SU-DHL-6 (cell line): Measurements from ENCODE around the gene SYTL1.

Source experiments
- H2AFZ ChIP-seq: fragments of 200-600 bp; sonication (generic); 2 replicates; pipeline ENCODE4 v1.6.1; 2014; ENCODE audit warnings: low read depth, mild to moderate bottlenecking, moderate library complexity, mixed read lengths, antibody characterized with exemption, low read length; ENCODE audit not compliant: severe bottlenecking
- H3F3A ChIP-seq: fragments of 200-600 bp; shearing (Covaris generic); 2 replicates; pipeline ENCODE4 v1.6.0; 2016; ENCODE audit warnings: antibody characterized with exemption, mild to moderate bottlenecking; ENCODE audit not compliant: insufficient read depth
- H3K27ac ChIP-seq: fragments of 200-600 bp; sonication (generic); 2 replicates; pipeline ENCODE4 v1.5.1; 2016; ENCODE audit warnings: low read depth, mild to moderate bottlenecking, low read length, moderate library complexity, mixed read lengths
- H3K27me3 ChIP-seq: fragments of 200-600 bp; sonication (generic), shearing (Covaris generic); 2 replicates; pipeline ENCODE4 v1.6.0; 2014; ENCODE audit warnings: mild to moderate bottlenecking, low read length
- H3K36me3 ChIP-seq: fragments of 200-600 bp; sonication (generic); 2 replicates; pipeline ENCODE4 v1.6.1; 2014; ENCODE audit warnings: mild to moderate bottlenecking, low read length, mixed read lengths
- H3K4me2 ChIP-seq: fragments of 300-600, 200-600 bp; shearing (Covaris generic), sonication (generic); 2 replicates; pipeline ENCODE4 v1.6.0; 2014; ENCODE audit warnings: low read length, low read depth, mild to moderate bottlenecking; ENCODE audit not compliant: poor library complexity, severe bottlenecking
- H3K4me3 ChIP-seq: fragments of 200-600 bp; sonication (generic); 2 replicates; pipeline ENCODE4 v1.5.1; 2014; ENCODE audit warnings: antibody characterized with exemption, low read length, mild to moderate bottlenecking, mixed read lengths; ENCODE audit not compliant: insufficient read depth, poor library complexity, severe bottlenecking
- H3K79me2 ChIP-seq: fragments of 200-600 bp; sonication (generic); 2 replicates; pipeline ENCODE4 v1.6.1; 2014; ENCODE audit warnings: mild to moderate bottlenecking, low read length, moderate library complexity; ENCODE audit not compliant: insufficient read depth
- H3K9ac ChIP-seq: fragments of 200-600 bp; sonication (generic); 2 replicates; pipeline ENCODE4 v1.7.0; 2014; ENCODE audit warnings: mild to moderate bottlenecking, low read length
- H3K9me2 ChIP-seq: fragments of 200-600 bp; sonication (generic); replicated peaks from 2 replicates; pipeline ENCODE4 v1.6.1; 2014; ENCODE audit warnings: low read length; ENCODE audit not compliant: insufficient read depth
- H3K9me3 ChIP-seq: fragments of 200-600 bp; sonication (generic); 2 replicates; pipeline ENCODE4 v1.6.1; 2014; ENCODE audit warnings: low read length, mixed read lengths; ENCODE audit not compliant: insufficient read depth
- H4K20me1 ChIP-seq: fragments of 200-600 bp; sonication (generic); 2 replicates; pipeline ENCODE4 v1.6.1; 2014; ENCODE audit warnings: low read depth, mild to moderate bottlenecking, antibody characterized with exemption, low read length, moderate library complexity, mixed read lengths
- CTCF ChIP-seq: fragments of 200-600 bp; sonication (generic); IDR thresholded peaks from one replicate; pipeline ENCODE4 v1.5.1; 2017; ENCODE audit warnings: antibody characterized with exemption, mild to moderate bottlenecking, low read length, moderate library complexity; ENCODE audit not compliant: insufficient read depth, poor library complexity, severe bottlenecking
- EZH2phosphoT487 ChIP-seq: fragments of 200-600 bp; sonication (generic), shearing (Covaris generic); conservative IDR thresholded peaks from 2 replicates; pipeline ENCODE4 v1.6.1; 2018; ENCODE audit warnings: mild to moderate bottlenecking, antibody characterized with exemption, low read length, moderate library complexity, mixed read lengths

SYTL1 gene

GRCh38 chr1:27301582-27302199, 40.1 kb upstream of the SYTL1 start:
- no peaks in the 10 kb centered on the region for H3K9me2 ChIP-seq
- H3K9me3 ChIP-seq = no peaks in the 10 kb centered on the region
- no peak overlapping the region for H3K27ac ChIP-seq
- H3K4me2 ChIP-seq = no peak overlapping the region
- H3K36me3 ChIP-seq = no peaks in the 10 kb centered on the region; the same call in 1 of the 2 replicates
- H3K79me2 ChIP-seq = no peaks in the 10 kb centered on the region
- H2AFZ ChIP-seq = no peak overlapping the region
- H3K9ac ChIP-seq = no peak overlapping the region
- no peak for TF ChIP-seq CTCF
- TF ChIP-seq EZH2phosphoT487 = no peak
- H3K4me3 ChIP-seq = no peak overlapping the region
- H3K27me3 ChIP-seq = no peaks in the 10 kb centered on the region
- H3F3A ChIP-seq = no peaks in the 10 kb centered on the region
- no peaks in the 10 kb centered on the region for H4K20me1 ChIP-seq

GRCh38 chr1:27302612-27303011, 39.2 kb upstream of the SYTL1 start:
- H3K36me3 ChIP-seq = no peaks in the 10 kb centered on the region
- no peak overlapping the region for H3K9ac ChIP-seq
- no peaks in the 10 kb centered on the region for H3F3A ChIP-seq
- no peaks in the 10 kb centered on the region for H3K27me3 ChIP-seq
- H3K27ac ChIP-seq = no peak overlapping the region
- H3K9me2 ChIP-seq = no peaks in the 10 kb centered on the region
- no peak overlapping the region for H2AFZ ChIP-seq
- no peak overlapping the region for H3K4me3 ChIP-seq
- H4K20me1 ChIP-seq = no peaks in the 10 kb centered on the region
- H3K79me2 ChIP-seq = no peaks in the 10 kb centered on the region
- TF ChIP-seq CTCF (no peak), EZH2phosphoT487 (no peak)
- no peaks in the 10 kb centered on the region for H3K9me3 ChIP-seq
- H3K4me2 ChIP-seq = no peak overlapping the region

- no peak overlapping the region for H3K9ac ChIP-seq
- H3K4me3 ChIP-seq = no peak overlapping the region
- H3F3A ChIP-seq = no peaks in the 10 kb centered on the region
- H3K27ac ChIP-seq = no peak overlapping the region
- TF ChIP-seq CTCF (no peak), EZH2phosphoT487 (no peak)
- H3K4me2 ChIP-seq = no peak overlapping the region
- H3K36me3 ChIP-seq = no peaks in the 10 kb centered on the region
- H3K9me2 ChIP-seq = no peaks in the 10 kb centered on the region
- H3K27me3 ChIP-seq = no peaks in the 10 kb centered on the region
- no peaks in the 10 kb centered on the region for H3K9me3 ChIP-seq
- no peaks in the 10 kb centered on the region for H4K20me1 ChIP-seq
- no peak overlapping the region for H2AFZ ChIP-seq
- H3K79me2 ChIP-seq = no peaks in the 10 kb centered on the region
Measured at GRCh38 chr1:27303509-27303908, 38.3 kb upstream of the SYTL1 start.
